Ascending aorta (tissue), 2 donors: ENCODE data around the gene EIF1. TPM values are rescaled to one million over a fixed set of nuclear protein-coding genes. Genes with fewer than 3 reads are reported as not detected.

Source experiments
- DNase-seq, 2 donors: peaks; one replicate each; pipeline ENCODE4 v3.0.0-alpha.2; 2019; ENCODE audit warnings: low spot score in 2 of 2
- H3K27ac ChIP-seq, 2 donors: fragments of 200-600 bp; sonication (generic); one replicate each; pipeline ENCODE4 v1.5.1; 2016 to 2017; ENCODE audit warnings: mild to moderate bottlenecking in 1 of 2
- H3K27me3 ChIP-seq: fragments of 200-600 bp; sonication (generic); one replicate; pipeline ENCODE4 v1.5.1; 2017
- H3K36me3 ChIP-seq, 2 donors: fragments of 200-600 bp; sonication (generic); one replicate each; pipeline ENCODE4 v1.5.1; 2016
- H3K4me1 ChIP-seq, 2 donors: fragments of 200-600 bp; sonication (generic); one replicate each; pipeline ENCODE4 v1.5.1; 2016 to 2017; ENCODE audit warnings: mild to moderate bottlenecking in 1 of 2
- H3K4me3 ChIP-seq, 2 donors: fragments of 200-600 bp; sonication (generic); one replicate each; pipeline ENCODE4 v1.5.1; 2016 to 2017; ENCODE audit warnings: mild to moderate bottlenecking in 1 of 2
- H3K9me3 ChIP-seq, 2 donors: fragments of 200-600 bp; sonication (generic); one replicate each; pipeline ENCODE4 v1.5.1; 2016
- intact Hi-C: fragments of 100-400 bp; cut with DNase I; formaldehyde crosslinking; loops from one replicate; pipeline ENCODE4 v1.15.1; 2023
- total RNA-seq: library from RNA; depleted of rRNA; stranded (reverse); fragments of >200 nt; gene quantifications from one replicate; pipeline ENCODE4 v1.1.0, GENCODE V29; 2016
- TF ChIP-seq, protein P1 (sequence below), 3 experiments: fragments of 200-600 bp in 2 of 3; fragments of 450-650 bp in 1 of 3; sonication (generic) in 2 of 3; IDR thresholded peaks; one replicate each; pipeline ENCODE4 v1.5.1; 2016 to 2019; ENCODE audit warnings: antibody characterized with exemption in 3 of 3, mild to moderate bottlenecking in 1 of 3, moderate library complexity in 1 of 3

Gene EIF1
- total RNA-seq, 1 donor from 2014 or later: 102 TPM

GRCh38 chr17:41678907-41679739, 9.6 kb upstream of the EIF1 start:
- Histone ChIP-seq H3K9me3 (no peaks in the 10 kb centered on the region), H3K27ac (peak overlapping the region; percentile 34 to 51), H3K27me3 (no peaks in the 10 kb centered on the region), H3K4me1 (no peaks in the 10 kb centered on the region), H3K4me3 (no peak overlapping the region), H3K36me3 (no peaks in the 10 kb centered on the region)
- no peak for DNase-seq
- TF ChIP-seq, protein P1, sequence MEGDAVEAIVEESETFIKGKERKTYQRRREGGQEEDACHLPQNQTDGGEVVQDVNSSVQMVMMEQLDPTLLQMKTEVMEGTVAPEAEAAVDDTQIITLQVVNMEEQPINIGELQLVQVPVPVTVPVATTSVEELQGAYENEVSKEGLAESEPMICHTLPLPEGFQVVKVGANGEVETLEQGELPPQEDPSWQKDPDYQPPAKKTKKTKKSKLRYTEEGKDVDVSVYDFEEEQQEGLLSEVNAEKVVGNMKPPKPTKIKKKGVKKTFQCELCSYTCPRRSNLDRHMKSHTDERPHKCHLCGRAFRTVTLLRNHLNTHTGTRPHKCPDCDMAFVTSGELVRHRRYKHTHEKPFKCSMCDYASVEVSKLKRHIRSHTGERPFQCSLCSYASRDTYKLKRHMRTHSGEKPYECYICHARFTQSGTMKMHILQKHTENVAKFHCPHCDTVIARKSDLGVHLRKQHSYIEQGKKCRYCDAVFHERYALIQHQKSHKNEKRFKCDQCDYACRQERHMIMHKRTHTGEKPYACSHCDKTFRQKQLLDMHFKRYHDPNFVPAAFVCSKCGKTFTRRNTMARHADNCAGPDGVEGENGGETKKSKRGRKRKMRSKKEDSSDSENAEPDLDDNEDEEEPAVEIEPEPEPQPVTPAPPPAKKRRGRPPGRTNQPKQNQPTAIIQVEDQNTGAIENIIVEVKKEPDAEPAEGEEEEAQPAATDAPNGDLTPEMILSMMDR (IDR thresholded peaks at IDR 0.05): no peak
- intact Hi-C loops: no loop called here

- Histone ChIP-seq H3K4me1 (no peaks in the 10 kb centered on the region), H3K27ac (no peak overlapping the region), H3K36me3 (no peaks in the 10 kb centered on the region), H3K27me3 (no peaks in the 10 kb centered on the region), H3K9me3 (no peaks in the 10 kb centered on the region), H3K4me3 (no peak overlapping the region)
- intact Hi-C loops: no loop called here
- TF ChIP-seq, protein P1 (IDR thresholded peaks at IDR 0.05): no peak
- no peak for DNase-seq
Observed at GRCh38 chr17:41679740-41680425, 8.8 kb upstream of the EIF1 start.

DNA sequence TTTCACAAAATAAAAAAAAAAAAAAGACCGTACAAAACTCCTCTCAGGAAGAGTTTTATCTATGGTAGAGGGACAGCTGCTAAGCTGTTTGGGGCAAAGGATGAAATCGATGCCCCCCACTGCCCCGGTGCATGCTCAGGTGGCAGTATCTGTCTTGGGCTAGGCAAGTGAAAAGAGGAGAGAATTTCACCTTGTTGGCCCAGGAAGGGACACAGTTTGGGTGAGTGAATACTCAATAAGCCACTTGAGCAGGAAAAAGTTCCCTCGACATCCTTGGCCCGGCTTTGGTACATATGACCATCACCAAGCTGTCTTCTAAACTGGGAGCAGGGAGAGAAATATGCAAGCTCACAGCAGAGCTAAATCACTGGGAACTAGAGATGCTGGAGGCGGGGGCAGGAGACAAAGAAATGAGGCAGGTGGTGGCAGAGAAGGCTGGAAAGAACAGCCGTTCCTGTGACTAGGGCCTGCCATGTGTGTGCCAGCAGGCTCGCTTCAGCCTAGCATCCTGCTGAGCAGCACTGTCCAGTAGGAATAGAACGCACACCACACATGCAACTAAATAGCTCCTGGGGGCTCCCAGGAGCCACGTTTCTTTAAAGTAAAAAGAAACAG, 8.2 kb upstream of the EIF1 start:
- intact Hi-C loops: no loop called here
- H3K27me3 ChIP-seq: no peaks in the 10 kb centered on the region
- no peaks in the 10 kb centered on the region for H3K36me3 ChIP-seq
- no peak overlapping the region for H3K4me3 ChIP-seq
- H3K27ac ChIP-seq: no peak overlapping the region
- DNase-seq: no peak
- no peaks in the 10 kb centered on the region for H3K4me1 ChIP-seq
- H3K9me3 ChIP-seq: no peaks in the 10 kb centered on the region
- TF ChIP-seq, protein P1 (IDR thresholded peaks at IDR 0.05): no peak

DNA sequence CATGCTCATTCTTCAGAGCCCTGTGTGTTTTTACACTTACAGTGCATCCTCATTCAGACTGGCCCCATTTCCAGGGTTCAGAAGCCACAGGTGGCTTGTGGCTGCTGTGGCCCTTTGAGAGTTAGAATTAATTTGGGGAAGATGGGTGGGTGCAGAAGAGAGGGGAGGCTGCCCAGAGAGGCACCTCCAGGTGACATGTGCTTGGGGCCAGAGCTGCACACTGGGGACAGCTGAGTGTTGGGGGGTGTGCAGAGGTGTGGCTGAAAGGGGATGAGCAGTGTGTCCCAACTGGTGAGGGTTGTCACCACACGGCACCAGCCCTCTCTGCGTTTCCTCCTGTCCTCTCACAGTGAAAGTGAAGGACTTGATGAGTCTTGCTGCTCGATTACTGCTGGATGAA, 6.9 kb upstream of the EIF1 start:
- Histone ChIP-seq H3K4me3 (no peak overlapping the region), H3K27ac (no peak overlapping the region), H3K4me1 (no peaks in the 10 kb centered on the region), H3K36me3 (no peaks in the 10 kb centered on the region), H3K27me3 (no peaks in the 10 kb centered on the region), H3K9me3 (no peaks in the 10 kb centered on the region)
- DNase-seq: no peak
- TF ChIP-seq, protein P1 (IDR thresholded peaks at IDR 0.05): no peak
- intact Hi-C loops: no loop called here

GRCh38 chr17:41682631-41683030, 6.1 kb upstream of the EIF1 start:
- DNase-seq: no peak
- Histone ChIP-seq H3K4me1 (no peaks in the 10 kb centered on the region), H3K4me3 (no peak overlapping the region), H3K27ac (no peak overlapping the region), H3K27me3 (no peaks in the 10 kb centered on the region), H3K36me3 (no peaks in the 10 kb centered on the region), H3K9me3 (no peaks in the 10 kb centered on the region)
- TF ChIP-seq, protein P1 (IDR thresholded peaks at IDR 0.05): no peak
- intact Hi-C loops: no loop called here
